ENCODE results near the gene UTP11.

GRCh38 chr1:37998089-37998808, 14.3 kb upstream of the UTP11 start:
- no peak for TF ChIP-seq POLR2A (IDR thresholded peaks at IDR 0.05)
- no peak for TF ChIP-seq CTCF (IDR thresholded peaks at IDR 0.05)
